GM12878 (cell line): ENCODE measurements around the gene COL2A1.

Source experiments
- HDGF ChIP-seq: fragments of 450-650 bp; IDR thresholded peaks from 2 replicates; pipeline ENCODE4 v1.6.1; 2016; ENCODE audit warnings: antibody characterized with exemption
- MTA3 ChIP-seq: IDR thresholded peaks from 2 replicates; pipeline ENCODE4 v1.6.1; 2012; ENCODE audit warnings: low read length, inconsistent platforms, borderline replicate concordance
- POLR2A ChIP-seq: IDR thresholded peaks from 2 replicates; pipeline ENCODE4 v1.6.1; 2011; ENCODE audit warnings: low read depth, mild to moderate bottlenecking, low read length
- POLR2AphosphoS5 ChIP-seq: IDR thresholded peaks from 2 replicates; pipeline ENCODE4 v1.6.1; 2011; ENCODE audit warnings: mild to moderate bottlenecking, low read length, inconsistent platforms
- SMAD5 ChIP-seq: IDR thresholded peaks from 2 replicates; pipeline ENCODE4 v1.6.1; 2016; ENCODE audit warnings: antibody characterized with exemption, low read depth
- TAF1 ChIP-seq: IDR thresholded peaks from 2 replicates; pipeline ENCODE4 v1.6.1; 2011; ENCODE audit warnings: mild to moderate bottlenecking, low read depth, low read length, borderline replicate concordance
- TF ChIP-seq, protein P1 (sequence below): IDR thresholded peaks from 2 replicates; pipeline ENCODE4 v1.6.1; 2012; ENCODE audit warnings: low read length, inconsistent platforms
- TF ChIP-seq, protein P2 (sequence below), 3 experiments: IDR thresholded peaks in 2 of 3; conservative IDR thresholded peaks in 1 of 3; 2 replicates each; pipeline ENCODE4 v1.5.1; 2011; ENCODE audit warnings: low read depth in 3 of 3, low read length in 3 of 3, mild to moderate bottlenecking in 3 of 3, control low read depth in 2 of 3, moderate library complexity in 2 of 3, inconsistent platforms in 1 of 3, mixed read lengths in 1 of 3; ENCODE audit not compliant: control insufficient read depth in 2 of 3, insufficient read depth in 1 of 3; ENCODE audit errors: extremely low read depth in 1 of 3
- TF ChIP-seq, protein P3 (sequence below): IDR thresholded peaks from 2 replicates; pipeline ENCODE4 v1.6.1; 2012; ENCODE audit warnings: mild to moderate bottlenecking, low read depth, low read length

DNA sequence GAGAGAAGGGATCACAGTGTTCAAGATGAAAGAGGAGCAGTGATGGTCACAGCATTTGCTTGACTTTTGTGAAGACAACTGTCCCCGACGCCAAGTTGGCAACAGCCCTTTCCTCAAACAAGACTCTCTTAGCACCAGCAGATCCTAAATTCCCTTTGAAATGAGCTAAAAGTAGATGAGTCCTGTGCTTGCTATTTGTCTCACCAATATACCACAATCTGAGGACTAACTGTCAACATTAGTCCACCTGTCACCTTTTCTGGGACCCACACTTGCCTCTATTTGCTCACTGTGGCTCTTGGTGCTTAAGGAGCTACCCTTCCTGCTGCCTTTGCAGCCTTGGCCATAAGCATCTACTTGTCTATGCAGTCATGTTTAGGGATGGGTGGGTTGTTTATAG lies 47.4 kb upstream of the COL2A1 start:
- TF ChIP-seq, protein P1, sequence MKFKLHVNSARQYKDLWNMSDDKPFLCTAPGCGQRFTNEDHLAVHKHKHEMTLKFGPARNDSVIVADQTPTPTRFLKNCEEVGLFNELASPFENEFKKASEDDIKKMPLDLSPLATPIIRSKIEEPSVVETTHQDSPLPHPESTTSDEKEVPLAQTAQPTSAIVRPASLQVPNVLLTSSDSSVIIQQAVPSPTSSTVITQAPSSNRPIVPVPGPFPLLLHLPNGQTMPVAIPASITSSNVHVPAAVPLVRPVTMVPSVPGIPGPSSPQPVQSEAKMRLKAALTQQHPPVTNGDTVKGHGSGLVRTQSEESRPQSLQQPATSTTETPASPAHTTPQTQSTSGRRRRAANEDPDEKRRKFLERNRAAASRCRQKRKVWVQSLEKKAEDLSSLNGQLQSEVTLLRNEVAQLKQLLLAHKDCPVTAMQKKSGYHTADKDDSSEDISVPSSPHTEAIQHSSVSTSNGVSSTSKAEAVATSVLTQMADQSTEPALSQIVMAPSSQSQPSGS = no peak
- TF ChIP-seq, protein P2, sequence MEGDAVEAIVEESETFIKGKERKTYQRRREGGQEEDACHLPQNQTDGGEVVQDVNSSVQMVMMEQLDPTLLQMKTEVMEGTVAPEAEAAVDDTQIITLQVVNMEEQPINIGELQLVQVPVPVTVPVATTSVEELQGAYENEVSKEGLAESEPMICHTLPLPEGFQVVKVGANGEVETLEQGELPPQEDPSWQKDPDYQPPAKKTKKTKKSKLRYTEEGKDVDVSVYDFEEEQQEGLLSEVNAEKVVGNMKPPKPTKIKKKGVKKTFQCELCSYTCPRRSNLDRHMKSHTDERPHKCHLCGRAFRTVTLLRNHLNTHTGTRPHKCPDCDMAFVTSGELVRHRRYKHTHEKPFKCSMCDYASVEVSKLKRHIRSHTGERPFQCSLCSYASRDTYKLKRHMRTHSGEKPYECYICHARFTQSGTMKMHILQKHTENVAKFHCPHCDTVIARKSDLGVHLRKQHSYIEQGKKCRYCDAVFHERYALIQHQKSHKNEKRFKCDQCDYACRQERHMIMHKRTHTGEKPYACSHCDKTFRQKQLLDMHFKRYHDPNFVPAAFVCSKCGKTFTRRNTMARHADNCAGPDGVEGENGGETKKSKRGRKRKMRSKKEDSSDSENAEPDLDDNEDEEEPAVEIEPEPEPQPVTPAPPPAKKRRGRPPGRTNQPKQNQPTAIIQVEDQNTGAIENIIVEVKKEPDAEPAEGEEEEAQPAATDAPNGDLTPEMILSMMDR (IDR thresholded peaks at IDR 0.05 in 2 of 3, conservative IDR thresholded peaks at IDR 0.05 in 1 of 3; ENCODE audit: control insufficient read depth in 2 of 3, extremely low read depth in 1 of 3, insufficient read depth in 1 of 3, low read depth in 3 of 3, low read length in 3 of 3) = no peak
- TF ChIP-seq MTA3 (no peak), TAF1 (no peak), SMAD5 (no peak), POLR2AphosphoS5 (no peak), HDGF (no peak), POLR2A (no peak)
- TF ChIP-seq, protein P3, sequence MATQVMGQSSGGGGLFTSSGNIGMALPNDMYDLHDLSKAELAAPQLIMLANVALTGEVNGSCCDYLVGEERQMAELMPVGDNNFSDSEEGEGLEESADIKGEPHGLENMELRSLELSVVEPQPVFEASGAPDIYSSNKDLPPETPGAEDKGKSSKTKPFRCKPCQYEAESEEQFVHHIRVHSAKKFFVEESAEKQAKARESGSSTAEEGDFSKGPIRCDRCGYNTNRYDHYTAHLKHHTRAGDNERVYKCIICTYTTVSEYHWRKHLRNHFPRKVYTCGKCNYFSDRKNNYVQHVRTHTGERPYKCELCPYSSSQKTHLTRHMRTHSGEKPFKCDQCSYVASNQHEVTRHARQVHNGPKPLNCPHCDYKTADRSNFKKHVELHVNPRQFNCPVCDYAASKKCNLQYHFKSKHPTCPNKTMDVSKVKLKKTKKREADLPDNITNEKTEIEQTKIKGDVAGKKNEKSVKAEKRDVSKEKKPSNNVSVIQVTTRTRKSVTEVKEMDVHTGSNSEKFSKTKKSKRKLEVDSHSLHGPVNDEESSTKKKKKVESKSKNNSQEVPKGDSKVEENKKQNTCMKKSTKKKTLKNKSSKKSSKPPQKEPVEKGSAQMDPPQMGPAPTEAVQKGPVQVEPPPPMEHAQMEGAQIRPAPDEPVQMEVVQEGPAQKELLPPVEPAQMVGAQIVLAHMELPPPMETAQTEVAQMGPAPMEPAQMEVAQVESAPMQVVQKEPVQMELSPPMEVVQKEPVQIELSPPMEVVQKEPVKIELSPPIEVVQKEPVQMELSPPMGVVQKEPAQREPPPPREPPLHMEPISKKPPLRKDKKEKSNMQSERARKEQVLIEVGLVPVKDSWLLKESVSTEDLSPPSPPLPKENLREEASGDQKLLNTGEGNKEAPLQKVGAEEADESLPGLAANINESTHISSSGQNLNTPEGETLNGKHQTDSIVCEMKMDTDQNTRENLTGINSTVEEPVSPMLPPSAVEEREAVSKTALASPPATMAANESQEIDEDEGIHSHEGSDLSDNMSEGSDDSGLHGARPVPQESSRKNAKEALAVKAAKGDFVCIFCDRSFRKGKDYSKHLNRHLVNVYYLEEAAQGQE = no peak
